H1 (cell line): ENCODE measurements around the gene HSCB. TPM values are rescaled to one million over a fixed set of nuclear protein-coding genes. Genes with fewer than 3 reads are reported as not detected.
"Not testable (repeated sequence)": the region's sequence is repeated elsewhere in the genome, so short reads cannot be mapped to it uniquely, and the experiment has no call there.

ENCODE experiments used
- CTCF ChIA-PET: fragments of 300-600 bp; sonication (Branson Sonifier 250); formaldehyde crosslinking; loops from one replicate; lab custom pipeline; 2021; ENCODE audit not compliant: partially characterized antibody; lab: Charles Lee
- POLR2A ChIA-PET: fragments of 300-600 bp; sonication (Branson Sonifier 250); formaldehyde crosslinking; loops from one replicate; lab custom pipeline; 2021; ENCODE audit warnings: inconsistent platforms; ENCODE audit not compliant: partially characterized antibody; lab: Charles Lee
- DNase-seq, 2 experiments: peaks; one replicate each; pipeline versions ENCODE4 v3.0.0 to v3.0.0-alpha.2; 2010 to 2022; ENCODE audit warnings: low spot score in 2 of 2, low read depth in 1 of 2, mixed read lengths in 1 of 2
- FAIRE-seq: peaks from 2 replicates; lab custom pipeline; 2011; peaks lifted over from hg19 to GRCh38; lab: Jason Lieb, UNC
- H2AFZ ChIP-seq: 2 replicates; pipeline ENCODE4 v1.8.1; 2012; ENCODE audit warnings: low read length, inconsistent platforms
- H2AK5ac ChIP-seq: 2 replicates; pipeline ENCODE4 v1.6.1; 2013; ENCODE audit warnings: low read depth, low read length
- H2BK120ac ChIP-seq: replicated peaks from 2 replicates; pipeline ENCODE3; 2013; ENCODE audit warnings: low read depth, low read length, inconsistent platforms
- H2BK12ac ChIP-seq: 2 replicates; pipeline ENCODE4 v1.6.1; 2013; ENCODE audit warnings: low read depth, low read length
- H2BK15ac ChIP-seq: 2 replicates; pipeline ENCODE4 v1.6.1; 2013; ENCODE audit warnings: low read length
- H2BK20ac ChIP-seq: 2 replicates; pipeline ENCODE4 v1.6.1; 2013; ENCODE audit warnings: low read length
- H2BK5ac ChIP-seq: 2 replicates; pipeline ENCODE4 v1.6.1; 2013; ENCODE audit warnings: low read depth, low read length
- H3K14ac ChIP-seq: 2 replicates; pipeline ENCODE4 v1.6.1; 2013; ENCODE audit warnings: inconsistent platforms; ENCODE audit not compliant: insufficient read length
- H3K18ac ChIP-seq: 2 replicates; pipeline ENCODE4 v1.6.1; 2013; ENCODE audit warnings: low read length; ENCODE audit errors: extremely low read depth
- H3K23ac ChIP-seq: 2 replicates; pipeline ENCODE4 v1.6.1; 2013; ENCODE audit warnings: inconsistent platforms; ENCODE audit not compliant: insufficient read length
- H3K23me2 ChIP-seq: 2 replicates; pipeline ENCODE4 v1.6.1; 2013; ENCODE audit warnings: low read depth, low read length
- H3K27ac ChIP-seq: 2 replicates; pipeline ENCODE4 v1.6.1; 2011; ENCODE audit warnings: low read depth, low read length, inconsistent platforms
- H3K27me3 ChIP-seq, 4 experiments: replicated peaks in 1 of 4; 1 replicate in 1 of 4; 2 replicates in 3 of 4; pipeline versions ENCODE4 v1.6.1 to v1.8.1; 2011 to 2013; ENCODE audit warnings: low read length in 3 of 4, mild to moderate bottlenecking in 3 of 4, inconsistent platforms in 2 of 4, mixed read lengths in 2 of 4, moderate library complexity in 1 of 4; ENCODE audit not compliant: control insufficient read depth in 3 of 4, insufficient read depth in 3 of 4; ENCODE audit errors: extremely low read depth in 1 of 4
- H3K36me3 ChIP-seq, 4 experiments: 2 replicates each; pipeline versions ENCODE4 v1.6.1 to v1.8.1; 2011 to 2013; ENCODE audit warnings: mild to moderate bottlenecking in 4 of 4, low read length in 3 of 4, moderate library complexity in 2 of 4, control low read depth in 1 of 4, inconsistent platforms in 1 of 4; ENCODE audit not compliant: insufficient read depth in 4 of 4, control insufficient read depth in 2 of 4
- H3K4ac ChIP-seq: replicated peaks from 2 replicates; pipeline ENCODE3; 2013; ENCODE audit warnings: low read length, low read depth, mixed read lengths, inconsistent platforms; ENCODE audit not compliant: insufficient read length
- H3K4me1 ChIP-seq, 4 experiments: replicated peaks in 1 of 4; 1 replicate in 1 of 4; 2 replicates in 3 of 4; pipeline versions ENCODE4 v1.6.1 to v1.8.1; 2011 to 2013; ENCODE audit warnings: low read length in 3 of 4, inconsistent platforms in 2 of 4, mixed read lengths in 1 of 4; ENCODE audit not compliant: insufficient read depth in 4 of 4, control insufficient read depth in 3 of 4
- H3K4me2 ChIP-seq, 2 experiments: 2 replicates each; pipeline versions ENCODE4 v1.6.1 to v1.8.1; 2011 to 2013; ENCODE audit warnings: low read depth in 2 of 2, low read length in 2 of 2, control low read depth in 1 of 2, inconsistent platforms in 1 of 2, mild to moderate bottlenecking in 1 of 2; ENCODE audit not compliant: insufficient read depth in 1 of 2
- H3K4me3 ChIP-seq, 4 experiments: fragments of 200-600, 300-600 bp in 1 of 4; sonication (generic), shearing (Covaris generic), sonication (Bioruptor Twin) in 1 of 4; 2 replicates each; pipeline versions ENCODE4 v1.5.1 to v1.8.1; 2011 to 2016; ENCODE audit warnings: low read length in 4 of 4, low read depth in 3 of 4, control low read depth in 2 of 4, inconsistent platforms in 2 of 4, mild to moderate bottlenecking in 2 of 4, mixed read lengths in 1 of 4, moderate library complexity in 1 of 4; ENCODE audit not compliant: insufficient read depth in 2 of 4; ENCODE audit errors: extremely low read depth in 1 of 4
- H3K56ac ChIP-seq: replicated peaks from 2 replicates; pipeline ENCODE3; 2013; ENCODE audit warnings: low read depth, mild to moderate bottlenecking, mixed read lengths, low read length, inconsistent platforms; ENCODE audit not compliant: insufficient read length
- H3K79me1 ChIP-seq: 2 replicates; pipeline ENCODE4 v1.6.1; 2013; ENCODE audit warnings: low read depth, low read length, control low read depth
- H3K79me2 ChIP-seq, 2 experiments: 2 replicates each; pipeline versions ENCODE4 v1.6.1 to v1.8.1; 2012 to 2013; ENCODE audit warnings: low read length in 2 of 2, mild to moderate bottlenecking in 2 of 2, inconsistent platforms in 1 of 2; ENCODE audit not compliant: insufficient read depth in 2 of 2, control insufficient read depth in 1 of 2
- H3K9ac ChIP-seq, 4 experiments: replicated peaks in 1 of 4; 1 replicate in 1 of 4; 2 replicates in 3 of 4; pipeline versions ENCODE4 v1.6.1 to v1.8.1; 2011 to 2013; ENCODE audit warnings: low read depth in 3 of 4, low read length in 3 of 4, control low read depth in 2 of 4, mild to moderate bottlenecking in 2 of 4, moderate library complexity in 2 of 4, inconsistent platforms in 1 of 4; ENCODE audit errors: extremely low read depth in 1 of 4
- H3K9me3 ChIP-seq, 2 experiments: 2 replicates each; pipeline versions ENCODE4 v1.6.1 to v1.8.1; 2012 to 2013; ENCODE audit warnings: mild to moderate bottlenecking in 2 of 2, moderate library complexity in 2 of 2, control low read depth in 1 of 2, inconsistent platforms in 1 of 2, low read depth in 1 of 2, low read length in 1 of 2, mixed read lengths in 1 of 2; ENCODE audit not compliant: insufficient read depth in 2 of 2
- H4K20me1 ChIP-seq, 2 experiments: replicated peaks in 1 of 2; 2 replicates each; pipeline versions ENCODE3 to v1.8.1; 2011 to 2013; ENCODE audit warnings: inconsistent platforms in 2 of 2, low read length in 2 of 2, mild to moderate bottlenecking in 1 of 2; ENCODE audit not compliant: insufficient read depth in 2 of 2, control insufficient read depth in 1 of 2
- H4K5ac ChIP-seq: 2 replicates; pipeline ENCODE4 v1.6.1; 2013; ENCODE audit warnings: low read length, low read depth, mixed read lengths, inconsistent platforms; ENCODE audit not compliant: insufficient read length
- H4K8ac ChIP-seq: 2 replicates; pipeline ENCODE4 v1.8.0; 2013; ENCODE audit warnings: mild to moderate bottlenecking, moderate library complexity, low read length, inconsistent platforms; ENCODE audit not compliant: insufficient read depth; ENCODE audit errors: extremely low read depth
- H4K91ac ChIP-seq: replicated peaks from 2 replicates; pipeline ENCODE3; 2013; ENCODE audit warnings: low read length, mixed read lengths, inconsistent platforms; ENCODE audit not compliant: insufficient read length
- WGBS, 2 experiments: shearing (Covaris generic) in 1 of 2; methylation state at CpG; one replicate each; pipeline versions ENCODE4 v1.1.6 to v1.1.7; 2013 to 2015; ENCODE audit warnings: low lambda C conversion rate in 2 of 2, mixed read lengths in 2 of 2, inconsistent platforms in 1 of 2, low coverage in 1 of 2, missing lambda C conversion rate in 1 of 2; ENCODE audit not compliant: insufficient replicate concordance in 2 of 2, insufficient coverage in 1 of 2, insufficient read length in 1 of 2; ENCODE audit errors: extremely low coverage in 1 of 2, missing lambda C conversion rate in 1 of 2; 5-methylcytosine and 5-hydroxymethylcytosine counted together
- polyA plus RNA-seq, 7 experiments: library from polyadenylated mRNA; depleted of rRNA in 3 of 7; stranded (reverse) in 5 of 7; unstranded in 2 of 7; fragments of >200 nt in 5 of 7; fragments of 200-250 nt in 2 of 7; gene quantifications; 1 replicate in 5 of 7; 2 replicates in 1 of 7; 4 replicates in 1 of 7; pipeline versions ENCODE4 v1.2.1 to v1.2.3, GENCODE V29; 2011 to 2013; ENCODE audit warnings: missing spikeins in 2 of 7, mixed read lengths in 2 of 7
- total RNA-seq: library from RNA; stranded (reverse); fragmentation: NEBNext Ultra II Directional; extraction: Animal tissue kit (Norgen Biotek cat#: 25700); gene quantifications from 2 replicates; pipeline ENCODE4 v1.2.1, GENCODE V29; 2021

HSCB gene
- total and polyA plus RNA-seq, 2 of the 8 experiments (the other 6 are each of a cell fraction or from before 2014, with no cell fraction given) = 14.7 to 16.6 TPM

DNA sequence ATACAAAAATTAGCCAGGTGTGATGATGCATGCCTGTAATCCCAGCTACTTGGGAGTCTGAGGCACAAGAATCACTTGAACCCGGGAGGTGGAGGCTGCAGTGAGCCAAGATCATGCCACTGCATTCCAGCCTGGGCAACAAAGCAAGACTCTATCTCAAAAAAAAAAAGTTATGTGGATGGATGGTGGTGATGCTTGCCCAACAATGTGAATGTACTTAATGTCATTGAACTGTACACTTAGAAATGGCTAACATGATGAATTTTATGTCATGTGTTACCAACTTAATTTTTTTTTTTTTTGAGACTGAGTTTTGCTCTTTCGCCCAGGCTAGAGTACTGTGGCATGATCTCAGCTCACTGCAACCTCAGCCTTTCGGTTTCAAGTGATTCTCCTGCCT, 12.7 kb downstream of the HSCB start:
- not testable (repeated sequence) for H4K5ac ChIP-seq, H2BK5ac ChIP-seq, H3K4me3 ChIP-seq, H4K20me1 ChIP-seq, H3K4ac ChIP-seq, H3K9me3 ChIP-seq, H2BK15ac ChIP-seq, H2AK5ac ChIP-seq, H2BK12ac ChIP-seq, H3K4me2 ChIP-seq, H4K8ac ChIP-seq, H3K14ac ChIP-seq, H3K23me2 ChIP-seq, H3K56ac ChIP-seq, FAIRE-seq, H3K27ac ChIP-seq, H3K27me3 ChIP-seq, H3K79me1 ChIP-seq, H3K9ac ChIP-seq, H2BK120ac ChIP-seq, DNase-seq, H3K4me1 ChIP-seq, H4K91ac ChIP-seq, H3K79me2 ChIP-seq, H2AFZ ChIP-seq, H2BK20ac ChIP-seq, H3K23ac ChIP-seq, H3K18ac ChIP-seq
- 100% methylated on average over 3 of the region's 3 CpGs; no CpG with 5 or more reads in 1 of the 2 experiments for WGBS, 2 experiments
- POLR2A ChIA-PET = interaction anchor here (1.0 kb wide), 1 partner anchor 39 kb away, joined by 7 read pairs; no protein-coding TSS in a partner anchor
- peaks cover 0 to 22% (median 9%) of the 10 kb centered on the region in 4 experiments; a peak in 6 of 8 replicates for H3K36me3 ChIP-seq
- CTCF ChIA-PET = interaction anchor here (1.8 kb wide), 1 partner anchor 12 kb away, joined by 4 read pairs; no protein-coding TSS in a partner anchor
